NCI-H1092 (cell line): ENCODE data around the gene UMOD.

Source experiments
- DNase-seq: peaks from one replicate; lab custom pipeline; 2025; lab: John Stamatoyannopoulos, UW

The UMOD gene

DNA sequence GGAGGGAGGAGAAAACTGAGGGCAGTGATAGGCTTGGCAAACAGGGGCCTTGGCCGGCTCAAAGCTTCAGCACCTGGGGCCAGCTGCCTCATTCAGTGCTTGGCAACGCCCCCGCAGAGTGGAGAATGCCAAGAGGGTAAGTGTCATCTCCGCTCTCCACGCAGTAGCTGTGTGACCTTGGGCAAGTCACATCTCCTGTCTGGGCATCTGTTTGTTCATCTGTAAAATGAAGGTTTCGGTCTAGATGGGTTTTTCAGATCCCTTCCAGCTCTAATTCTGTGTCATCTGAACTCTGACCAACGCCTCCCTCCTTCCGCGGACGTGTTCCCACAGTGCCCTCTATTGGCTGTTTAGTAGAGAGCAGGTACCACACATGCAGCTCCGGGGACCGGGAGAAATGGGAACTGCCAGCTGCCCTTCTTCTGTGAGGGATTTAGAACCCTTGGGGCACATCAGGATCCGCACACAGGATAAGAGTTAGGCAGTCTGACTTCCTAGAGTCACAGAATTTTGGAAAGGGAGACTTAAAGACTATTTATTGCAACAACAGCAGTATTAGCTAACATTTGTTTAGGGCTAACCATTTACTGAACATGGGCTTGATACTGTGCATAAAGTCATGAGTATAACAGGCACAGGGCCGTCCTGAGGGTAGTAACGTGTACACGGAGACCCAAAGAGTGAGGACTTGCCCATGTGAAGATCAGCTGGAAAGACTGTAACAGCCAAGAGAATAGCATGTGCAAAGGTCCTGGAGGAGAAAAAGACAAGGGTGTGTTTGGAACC, 52.0 kb downstream of the UMOD start:
- DNase-seq, result peak; percentile 82

DNA sequence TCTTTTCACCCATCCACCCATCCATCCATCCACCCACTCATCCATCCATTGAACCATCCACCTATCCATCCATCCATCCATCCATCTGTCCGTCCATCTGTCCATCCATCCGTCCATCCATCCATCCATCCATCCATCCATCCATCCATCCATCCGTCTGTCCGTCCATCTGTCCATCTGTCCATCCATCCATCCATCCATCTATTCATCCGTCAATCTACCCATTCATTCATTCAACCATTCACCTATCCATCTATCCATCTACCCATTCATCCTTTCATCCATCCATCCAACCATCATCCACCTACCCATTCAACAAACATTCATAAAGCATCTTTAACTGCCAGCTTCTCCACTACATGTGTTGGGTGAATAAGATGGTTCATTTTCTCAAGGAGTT, 54.1 kb downstream of the UMOD start:
- no peak for DNase-seq

DNA sequence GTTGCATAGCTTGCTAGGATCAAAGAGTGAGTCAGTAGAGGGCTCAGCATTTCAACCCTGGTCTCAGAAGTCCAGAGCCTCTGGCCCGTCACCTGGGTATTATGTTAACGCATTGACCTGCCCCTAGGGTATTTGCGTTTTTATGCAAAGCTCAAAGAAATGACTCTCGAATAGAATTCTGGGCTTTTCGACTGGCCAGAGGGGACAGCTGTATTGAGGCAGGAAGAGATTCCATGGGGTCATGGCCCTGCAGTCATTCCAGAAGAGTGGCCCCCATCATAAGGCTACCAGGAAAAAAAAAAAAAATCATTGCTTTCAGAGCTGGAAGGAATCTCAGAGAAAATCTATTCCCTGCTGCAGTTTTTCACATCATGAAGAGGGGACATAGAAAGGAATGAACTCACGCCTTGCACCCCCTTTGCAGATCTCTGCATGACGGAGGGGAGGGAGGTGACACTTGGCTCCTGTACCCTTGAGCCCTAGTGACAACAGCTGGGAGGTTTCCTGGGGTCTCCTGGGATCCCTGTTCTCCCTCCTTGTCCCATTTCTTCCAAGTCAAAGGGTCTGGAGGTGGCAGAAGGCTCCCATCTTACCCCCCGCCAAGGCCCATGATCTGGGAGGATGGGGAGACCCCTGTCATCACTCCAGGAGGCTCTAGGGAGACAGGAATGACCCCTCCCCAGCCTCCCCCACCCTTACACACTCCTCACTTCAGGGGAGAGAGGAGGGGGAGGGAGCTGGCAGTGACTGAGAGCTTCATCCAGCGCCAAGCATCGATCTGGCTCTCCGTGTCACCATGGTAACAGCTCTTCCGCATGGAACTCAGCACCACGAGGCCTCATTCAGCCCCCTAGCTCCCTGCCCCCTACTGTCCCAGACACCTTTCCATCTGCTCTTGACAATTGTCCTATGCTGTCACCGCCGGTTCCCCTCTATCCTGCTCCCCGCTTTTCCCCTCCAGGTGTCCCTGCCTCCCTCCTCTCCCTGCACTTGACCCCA, 61.0 kb downstream of the UMOD start:
- peak; percentile 84 for DNase-seq

DNA sequence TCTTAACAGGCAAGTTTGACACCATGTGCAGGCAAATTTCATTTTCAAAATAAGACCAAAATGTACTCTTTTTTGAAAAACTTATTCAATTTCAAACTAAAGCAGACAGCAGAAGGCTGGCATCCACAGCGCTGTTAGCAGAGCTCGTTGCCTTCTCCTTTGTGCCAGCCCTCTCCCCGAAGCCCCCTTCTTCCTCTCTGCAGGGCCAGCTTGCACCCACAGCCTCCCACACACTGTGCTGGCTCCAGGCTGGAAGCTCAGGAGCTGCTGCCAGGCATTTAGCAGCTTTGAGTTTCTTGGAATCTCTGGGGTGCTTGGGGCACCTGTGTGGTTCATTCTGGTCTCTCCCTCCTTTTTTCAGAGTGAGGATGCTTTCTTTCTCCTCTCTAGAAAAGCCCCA, 62.9 kb downstream of the UMOD start:
- DNase-seq, result no peak

DNA sequence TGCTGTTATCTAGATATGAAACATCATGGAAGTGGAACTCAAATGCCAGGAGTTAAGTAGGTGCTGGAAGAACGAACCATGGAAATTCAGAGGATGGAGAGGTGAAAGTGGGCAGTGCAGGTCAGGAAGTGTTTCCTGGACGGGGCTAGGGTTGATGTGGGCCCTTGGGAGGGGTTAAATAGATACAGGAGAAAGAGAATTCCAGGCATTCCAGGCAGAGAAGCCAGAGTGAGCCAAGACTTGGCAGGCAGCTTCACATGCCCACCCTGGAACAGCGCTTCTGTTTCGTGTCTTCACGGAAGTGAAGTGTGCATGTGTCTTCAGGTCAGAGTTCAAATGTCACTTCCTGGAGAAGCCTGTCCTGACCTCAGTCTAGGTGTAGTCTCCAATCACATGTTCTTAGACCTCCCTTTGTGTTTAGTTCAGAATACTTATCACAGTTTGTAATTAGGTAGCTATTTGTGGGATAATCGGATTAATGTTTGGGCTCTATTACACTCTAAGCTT, 66.5 kb downstream of the UMOD start:
- DNase-seq, result no peak
